Loucy (cell line): Measurements from ENCODE around the gene FOXC1.

Source experiments
- EZH2phosphoT487 ChIP-seq: fragments of 200-600 bp; IDR thresholded peaks from 2 replicates; pipeline ENCODE4 v1.6.1; 2018; ENCODE audit warnings: antibody characterized with exemption, mild to moderate bottlenecking, moderate library complexity, borderline replicate concordance
- TF ChIP-seq, protein P1 (sequence below): fragments of 200-600 bp; sonication (generic); conservative IDR thresholded peaks from 2 replicates; pipeline ENCODE4 v1.5.1; 2014; ENCODE audit warnings: mild to moderate bottlenecking, antibody characterized with exemption, low read length

DNA sequence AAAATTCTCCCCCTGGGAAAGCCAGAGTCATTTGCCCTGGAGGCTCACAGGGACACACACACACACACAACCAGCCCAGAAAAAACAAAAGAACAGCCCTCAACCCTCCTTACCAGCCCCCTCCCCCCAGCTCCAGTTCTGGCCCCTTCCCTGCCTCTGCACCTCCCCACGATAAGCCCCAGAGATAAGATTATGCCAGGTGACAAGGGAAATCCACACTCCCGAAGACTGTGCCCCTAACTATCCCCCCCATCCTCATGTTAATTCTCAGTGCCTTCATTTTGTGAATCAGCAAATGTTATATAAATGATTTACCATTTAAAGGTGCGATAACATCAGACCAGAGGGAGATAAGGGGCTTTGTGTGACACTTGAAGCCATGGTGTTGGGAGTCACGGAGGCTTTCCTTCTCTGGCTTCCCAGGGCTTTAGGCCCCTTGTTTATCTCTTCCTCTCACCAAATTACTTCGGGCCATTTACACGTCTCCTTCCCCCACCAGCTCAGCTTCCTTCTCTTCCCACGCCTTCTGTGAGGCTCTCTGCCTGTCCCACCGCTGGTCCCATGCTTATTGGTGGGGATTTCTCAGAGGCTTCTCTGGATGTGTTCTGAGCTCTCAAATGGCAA, 12.5 kb upstream of the FOXC1 start:
- TF ChIP-seq, protein P1, sequence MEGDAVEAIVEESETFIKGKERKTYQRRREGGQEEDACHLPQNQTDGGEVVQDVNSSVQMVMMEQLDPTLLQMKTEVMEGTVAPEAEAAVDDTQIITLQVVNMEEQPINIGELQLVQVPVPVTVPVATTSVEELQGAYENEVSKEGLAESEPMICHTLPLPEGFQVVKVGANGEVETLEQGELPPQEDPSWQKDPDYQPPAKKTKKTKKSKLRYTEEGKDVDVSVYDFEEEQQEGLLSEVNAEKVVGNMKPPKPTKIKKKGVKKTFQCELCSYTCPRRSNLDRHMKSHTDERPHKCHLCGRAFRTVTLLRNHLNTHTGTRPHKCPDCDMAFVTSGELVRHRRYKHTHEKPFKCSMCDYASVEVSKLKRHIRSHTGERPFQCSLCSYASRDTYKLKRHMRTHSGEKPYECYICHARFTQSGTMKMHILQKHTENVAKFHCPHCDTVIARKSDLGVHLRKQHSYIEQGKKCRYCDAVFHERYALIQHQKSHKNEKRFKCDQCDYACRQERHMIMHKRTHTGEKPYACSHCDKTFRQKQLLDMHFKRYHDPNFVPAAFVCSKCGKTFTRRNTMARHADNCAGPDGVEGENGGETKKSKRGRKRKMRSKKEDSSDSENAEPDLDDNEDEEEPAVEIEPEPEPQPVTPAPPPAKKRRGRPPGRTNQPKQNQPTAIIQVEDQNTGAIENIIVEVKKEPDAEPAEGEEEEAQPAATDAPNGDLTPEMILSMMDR: no peak
- TF ChIP-seq EZH2phosphoT487: no peak
